Posterior cingulate gyrus (tissue), 11 donors: ENCODE results near the gene EPHX1.

Experiments
- DNase-seq, 10 donors: peaks; one replicate each; pipeline versions ENCODE4 v3.0.0 to v3.0.0-alpha.2; 2020 to 2021; ENCODE audit warnings: mixed read lengths in 3 of 10
- intact Hi-C: fragments of 100-400 bp; cut with DNase I; formaldehyde crosslinking; loops from one replicate; pipeline ENCODE4 v1.15.1; 2023

Gene EPHX1

DNA sequence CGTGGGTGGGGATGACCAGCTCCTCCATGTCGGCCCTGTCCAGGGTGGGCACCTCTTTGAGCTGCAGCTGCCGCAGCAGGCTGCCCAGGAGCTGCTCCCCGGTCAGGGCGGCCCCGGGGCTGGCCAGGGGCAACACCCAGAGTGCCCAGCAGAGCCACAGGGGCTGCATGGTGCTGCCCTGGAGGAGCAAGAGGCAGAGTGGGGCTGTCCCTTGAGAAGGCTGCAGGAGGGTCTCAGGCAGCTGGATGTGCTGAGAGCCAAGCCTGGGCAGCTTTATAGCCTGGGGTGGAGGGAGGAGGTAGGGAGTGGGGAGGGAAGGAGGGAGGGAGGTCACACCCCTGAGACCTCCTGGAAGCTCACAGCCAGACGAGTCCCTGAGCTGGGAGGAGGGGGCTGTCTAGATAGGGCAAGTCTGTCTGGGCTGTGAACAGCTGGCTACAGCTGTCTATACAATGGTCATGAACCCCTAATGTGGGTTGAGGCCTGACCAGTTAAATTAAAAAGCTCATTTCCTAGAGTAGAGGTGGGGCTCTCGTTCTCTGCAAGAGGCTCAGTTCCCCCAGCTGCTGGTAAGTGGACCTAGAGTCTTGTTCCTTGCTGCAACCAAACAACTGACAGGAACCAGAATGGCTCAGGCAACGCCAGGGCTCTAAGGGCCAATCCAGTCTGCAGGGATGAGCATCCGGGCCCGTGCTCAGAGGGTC lies 79.1 kb downstream of the EPHX1 start, which contains the start of gene LEFTY1:
TSS of gene LEFTY1 (minus strand) at position 249 of the 704 bp plus-strand sequence. CDS start at position 169, 80 bp downstream.
- peak in 3 of 10 donors; percentile 55 to 71 (median 68) for DNase-seq
- intact Hi-C loops: no loop called here

DNA sequence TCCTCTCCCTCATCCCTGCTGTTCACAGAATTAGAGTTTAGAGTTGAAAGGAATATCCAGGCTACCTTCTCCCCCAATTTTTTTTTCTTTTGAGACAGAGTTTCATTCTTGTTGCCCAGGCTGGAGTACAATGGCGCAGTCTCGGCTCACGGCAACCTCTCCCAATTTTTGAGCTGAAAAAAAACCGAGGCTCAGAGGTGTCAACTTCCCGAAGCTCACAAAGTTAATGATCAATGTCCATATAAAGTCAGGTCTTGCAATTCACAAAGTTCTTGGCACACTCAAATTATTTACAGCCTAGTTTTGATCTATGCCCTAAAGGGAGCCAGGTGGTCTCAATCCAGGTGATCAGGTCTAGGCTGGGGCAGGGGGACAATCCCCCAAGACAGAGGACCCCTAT lies 79.8 kb downstream of the EPHX1 start:
- DNase-seq: peak in 1 of 10 donors; percentile 8
- intact Hi-C loops: no loop called here

DNA sequence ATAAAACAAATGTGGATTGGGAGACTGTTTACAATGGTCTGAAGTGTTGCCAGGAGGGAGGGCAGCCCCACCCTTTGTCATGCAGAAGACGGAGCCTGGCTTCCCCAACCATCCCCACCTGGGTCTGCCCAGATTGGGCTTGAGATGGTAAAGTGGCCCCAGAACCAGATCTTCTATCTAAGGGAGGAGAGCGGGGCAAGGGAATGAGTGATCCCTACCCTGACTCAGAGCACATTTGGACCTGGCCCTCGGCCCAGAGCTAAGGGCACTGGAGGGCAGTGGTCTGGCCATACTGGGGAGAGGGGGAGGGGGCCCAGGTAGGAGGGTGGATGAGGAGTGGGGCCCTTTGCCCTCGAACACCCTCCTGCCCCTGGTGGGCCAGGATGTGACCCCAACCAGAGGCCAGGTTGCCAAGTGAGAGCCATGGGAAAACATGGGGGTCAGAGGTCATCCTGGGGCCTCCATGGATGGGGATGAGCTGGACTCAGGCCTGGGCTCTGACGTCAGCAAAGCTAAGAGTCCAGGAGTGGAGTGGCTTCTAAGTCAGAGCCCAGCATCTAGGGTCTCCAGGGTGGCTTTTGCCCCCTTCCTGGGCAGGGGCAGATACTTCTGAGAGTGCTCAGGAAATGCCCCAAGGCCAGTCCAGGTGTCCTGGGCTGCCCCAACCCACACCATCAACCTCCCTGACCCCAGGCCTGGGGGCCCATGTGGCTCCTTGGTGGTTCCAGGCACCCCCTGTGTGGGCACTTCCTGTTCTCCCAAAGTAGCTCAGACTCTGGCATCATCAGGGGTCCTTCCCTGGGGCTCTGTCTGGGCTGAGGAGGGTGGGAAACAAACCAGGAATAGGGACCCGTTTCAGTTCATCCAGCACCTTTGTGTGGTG lies 80.7 kb downstream of the EPHX1 start:
- DNase-seq: peak in 2 of 10 donors; percentile 52 to 59
- intact Hi-C loops: no loop called here

DNA sequence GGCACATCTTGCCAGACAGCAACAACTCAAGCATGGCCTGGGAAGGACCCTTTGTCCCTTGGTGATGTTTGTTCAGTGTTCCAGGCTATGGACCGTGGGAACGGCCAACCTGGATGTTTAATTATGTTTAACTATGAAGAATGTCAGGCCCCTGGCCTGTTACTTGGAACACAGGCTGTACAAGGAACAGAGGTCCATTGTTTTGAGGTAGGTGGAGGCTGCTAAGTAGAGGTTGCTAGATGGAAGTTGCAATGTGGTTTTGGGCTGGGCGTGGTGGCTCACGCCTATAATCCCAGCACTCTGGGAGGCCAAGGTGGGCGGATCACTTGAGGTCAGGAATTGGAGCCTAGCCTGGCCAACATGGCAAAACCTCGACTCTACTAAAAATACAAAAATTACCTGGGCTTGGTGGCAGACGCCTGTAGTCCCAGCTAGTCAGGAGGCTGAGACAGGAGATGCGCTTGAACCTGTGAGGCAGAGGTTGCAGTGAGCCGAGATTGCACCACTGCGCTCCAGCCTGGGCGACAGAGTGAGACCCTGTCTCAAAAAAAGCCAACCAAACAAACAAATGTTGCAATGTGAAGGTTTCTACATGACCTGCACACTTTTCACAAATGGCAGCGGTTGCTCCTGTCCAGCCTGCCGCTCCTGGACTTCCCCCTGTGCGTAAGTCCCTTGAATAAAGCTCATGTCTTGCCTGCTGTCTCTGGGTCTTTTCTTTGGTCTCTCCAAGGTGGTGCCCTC lies 81.5 kb downstream of the EPHX1 start:
- intact Hi-C loops: no loop called here

DNA sequence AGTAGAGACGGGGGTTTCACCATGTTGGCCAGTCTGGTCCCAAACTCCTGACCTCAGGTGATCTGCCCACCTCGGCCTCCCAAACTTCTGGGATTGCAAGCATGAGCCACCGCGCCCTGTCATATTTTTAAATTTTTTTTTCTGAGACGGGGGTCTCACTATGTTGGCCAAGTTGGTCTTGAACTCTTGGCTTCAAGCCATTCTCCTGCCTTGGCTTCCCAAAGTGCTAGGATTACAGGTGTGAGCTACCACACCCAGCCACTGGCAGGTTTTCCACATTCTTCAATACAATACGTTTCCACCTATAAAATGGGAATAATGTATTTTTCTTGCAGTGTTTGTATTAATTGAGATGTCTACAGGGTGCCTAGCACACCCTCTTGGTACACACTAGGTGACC lies 82.4 kb downstream of the EPHX1 start:
- intact Hi-C loops: no loop called here
- peak in 3 of 10 donors; percentile 14 to 40 (median 39) for DNase-seq

More for the DNA sequence above, 81.5 kb downstream of the EPHX1 start:
- DNase-seq: peak in 2 of 10 donors; percentile 30 to 43
